ENCODE measurements around the gene CTNND2. TPM values are rescaled to one million over a fixed set of nuclear protein-coding genes. Genes with fewer than 3 reads are reported as not detected.

The CTNND2 gene
- total and polyA plus RNA-seq, 10 of the 15 experiments (the other 5 are each of a cell fraction or from before 2014, with no cell fraction given): 0.02 to 0.16 (median 0.04) TPM; not detected in 7

- no peak for TF ChIP-seq PRDM15 (CRISPR knock-in tag; IDR thresholded peaks at IDR 0.05)
- TF ChIP-seq E4F1 (IDR thresholded peaks at IDR 0.05; ENCODE audit: borderline replicate concordance, partially characterized antibody): no peak
- TF ChIP-seq ZNF592 (IDR thresholded peaks at IDR 0.05): no peak
- TF ChIP-seq ZBED1 (IDR thresholded peaks at IDR 0.05; ENCODE audit: borderline replicate concordance): no peak
- no peak for TF ChIP-seq NBN (IDR thresholded peaks at IDR 0.05)
- no peak for TF ChIP-seq TAF1 (IDR thresholded peaks at IDR 0.05; ENCODE audit: borderline replicate concordance, low read depth, low read length)
- no peak for TF ChIP-seq IRF3 (IDR thresholded peaks at IDR 0.05)
- no peak for TF ChIP-seq ZBTB11 (CRISPR knock-in tag; IDR thresholded peaks at IDR 0.05)
Measured at GRCh38 chr5:11679676-11680075, 224.6 kb downstream of the CTNND2 start (continued).

Measured in GM12878 (cell line).